Midbrain (tissue), 1 donor: Measurements from ENCODE around the gene STAM.
A peak's percentile ranks its signal among the peaks of the same experiment; 100 is the strongest.
"Not testable (repeated sequence)": the region's sequence is repeated elsewhere in the genome, so short reads cannot be mapped to it uniquely, and the experiment has no call there.

Experiments used
- DNase-seq: peaks from one replicate; lab custom pipeline; 2025; lab: John Stamatoyannopoulos, UW

STAM gene

DNA sequence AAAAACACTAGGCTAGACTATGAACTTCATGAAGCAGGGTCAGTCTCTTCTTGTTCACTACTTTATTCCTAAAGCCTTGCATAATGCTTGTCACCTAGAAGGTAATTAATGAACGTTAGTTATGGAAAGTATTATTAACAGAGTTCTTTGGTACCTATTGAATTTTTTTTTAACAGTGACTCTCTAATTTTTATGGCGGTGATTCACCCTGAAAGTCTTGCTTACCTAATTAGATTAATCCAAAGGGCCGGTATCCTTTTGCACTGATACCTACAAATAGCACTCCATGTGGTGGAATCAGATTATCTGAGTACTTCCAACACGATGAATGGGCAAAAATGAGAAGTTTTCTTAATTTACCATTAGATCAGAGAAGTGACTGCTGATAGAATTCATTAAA lies 31.7 kb downstream of the STAM start:
- no peak for DNase-seq

DNA sequence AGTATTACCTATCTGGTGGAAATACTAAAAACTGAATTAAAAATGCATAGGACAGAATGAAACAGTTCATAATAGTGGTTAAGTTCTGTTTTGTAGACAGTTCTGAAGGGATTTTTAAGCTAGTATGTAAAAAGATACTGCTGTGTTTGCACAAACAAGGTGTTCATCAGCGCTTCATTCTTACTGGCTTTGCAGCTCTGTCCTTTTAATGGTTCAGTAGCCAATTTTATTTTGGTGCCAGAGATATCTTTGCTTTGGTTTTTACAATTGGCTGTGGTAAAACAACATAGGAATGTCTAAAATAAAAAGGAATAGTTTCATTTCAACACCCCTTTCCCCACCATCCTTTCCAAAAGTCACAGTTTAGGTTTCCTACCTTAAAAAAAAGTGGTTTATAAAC lies 33.0 kb downstream of the STAM start:
- no peak for DNase-seq

DNA sequence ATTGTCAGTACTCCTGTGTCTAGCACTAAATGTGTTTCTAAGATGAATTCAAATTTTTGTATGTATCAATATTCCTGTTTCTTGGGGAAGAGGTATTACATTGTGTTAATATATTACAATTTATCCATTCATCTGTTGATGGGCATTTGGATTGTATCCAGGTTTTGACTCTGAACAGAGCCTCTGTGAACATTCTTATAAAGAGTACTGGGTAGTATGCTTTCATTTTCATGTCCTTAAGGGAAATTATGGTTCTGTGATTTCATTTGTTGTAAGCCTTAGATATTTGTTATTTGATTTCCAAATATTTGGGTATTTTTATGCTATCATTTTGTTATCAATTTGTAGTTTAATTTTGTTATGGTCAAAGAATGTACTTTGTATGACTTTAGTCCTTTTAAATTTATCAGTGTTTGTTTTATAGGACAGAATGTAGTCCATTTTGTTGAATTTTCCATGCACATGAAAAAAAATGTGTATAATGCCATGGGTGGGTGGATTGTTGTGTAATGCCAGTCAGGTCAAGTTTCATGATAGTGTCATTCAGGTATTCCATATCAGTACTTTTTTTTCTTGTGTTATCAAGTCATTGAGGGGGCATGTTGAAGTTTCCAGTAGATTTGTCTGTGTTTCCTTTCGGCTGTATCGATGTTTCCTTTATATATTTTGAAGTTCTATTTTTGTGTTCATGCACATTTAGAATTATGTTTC lies 38.4 kb downstream of the STAM start:
- DNase-seq, result peak; percentile 14

DNA sequence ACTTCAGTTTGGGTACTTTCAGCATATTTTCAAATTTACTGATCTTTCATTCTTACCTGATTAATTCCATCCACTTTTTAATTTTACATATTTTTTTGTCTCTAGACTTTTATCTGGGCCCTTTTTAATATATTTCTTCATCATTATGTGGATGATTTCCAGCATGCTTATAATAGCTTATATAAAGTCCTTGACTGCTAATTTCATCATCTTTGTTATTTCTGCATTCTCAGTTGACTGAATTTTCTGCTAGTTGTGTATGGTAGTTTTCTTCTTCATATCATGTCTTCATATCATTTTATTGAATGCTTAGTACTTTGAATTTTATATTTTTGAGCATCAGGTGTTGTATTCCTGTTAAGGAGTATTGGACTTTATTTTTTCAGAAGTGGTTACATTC lies 39.6 kb downstream of the STAM start:
- DNase-seq, result no peak

DNA sequence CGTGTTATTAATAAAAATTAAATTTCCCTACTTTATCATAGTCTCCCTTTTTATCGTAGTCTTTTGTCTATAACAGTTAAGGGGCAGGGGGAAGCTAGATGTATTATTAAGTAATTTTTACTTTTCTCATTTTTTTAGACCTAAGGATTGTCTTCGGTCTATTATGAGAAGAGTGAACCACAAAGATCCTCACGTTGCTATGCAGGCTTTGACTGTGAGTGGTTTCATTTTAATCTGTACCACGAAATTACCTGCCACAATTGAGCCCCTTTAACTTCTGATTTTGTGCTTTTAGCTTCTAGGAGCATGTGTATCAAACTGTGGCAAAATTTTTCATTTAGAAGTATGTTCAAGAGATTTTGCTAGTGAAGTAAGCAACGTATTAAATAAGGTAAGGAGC lies 40.6 kb downstream of the STAM start:
- DNase-seq, result no peak

DNA sequence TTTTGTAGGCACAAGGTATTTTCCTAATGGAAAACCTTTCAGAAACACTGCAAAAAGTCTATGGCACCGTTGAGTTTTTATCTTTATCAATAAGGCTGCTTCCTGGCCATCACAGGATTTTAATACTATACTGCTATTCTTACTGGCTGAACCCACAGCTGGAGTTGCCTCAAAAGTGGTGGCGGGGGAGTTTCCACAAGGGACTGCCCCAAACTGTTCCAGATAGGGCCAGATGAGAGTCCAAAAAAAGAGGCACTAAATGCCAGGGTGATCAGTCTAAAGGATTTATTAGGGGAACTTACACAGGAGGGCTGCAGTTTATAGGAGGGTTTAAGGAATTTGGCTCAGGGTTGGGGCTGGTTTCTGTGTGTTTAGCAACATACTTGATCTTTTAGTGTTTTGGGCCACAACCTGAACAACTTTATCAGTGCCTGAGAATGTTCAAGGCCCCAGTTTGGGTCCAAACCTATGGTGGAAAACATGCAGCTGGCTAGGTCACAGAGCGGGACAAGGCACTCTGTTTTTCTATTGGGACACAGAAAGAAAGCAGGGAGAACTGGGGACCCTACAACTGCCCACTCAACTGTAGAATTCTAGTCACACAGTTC lies 41.4 kb downstream of the STAM start:
- DNase-seq, result no peak

DNA sequence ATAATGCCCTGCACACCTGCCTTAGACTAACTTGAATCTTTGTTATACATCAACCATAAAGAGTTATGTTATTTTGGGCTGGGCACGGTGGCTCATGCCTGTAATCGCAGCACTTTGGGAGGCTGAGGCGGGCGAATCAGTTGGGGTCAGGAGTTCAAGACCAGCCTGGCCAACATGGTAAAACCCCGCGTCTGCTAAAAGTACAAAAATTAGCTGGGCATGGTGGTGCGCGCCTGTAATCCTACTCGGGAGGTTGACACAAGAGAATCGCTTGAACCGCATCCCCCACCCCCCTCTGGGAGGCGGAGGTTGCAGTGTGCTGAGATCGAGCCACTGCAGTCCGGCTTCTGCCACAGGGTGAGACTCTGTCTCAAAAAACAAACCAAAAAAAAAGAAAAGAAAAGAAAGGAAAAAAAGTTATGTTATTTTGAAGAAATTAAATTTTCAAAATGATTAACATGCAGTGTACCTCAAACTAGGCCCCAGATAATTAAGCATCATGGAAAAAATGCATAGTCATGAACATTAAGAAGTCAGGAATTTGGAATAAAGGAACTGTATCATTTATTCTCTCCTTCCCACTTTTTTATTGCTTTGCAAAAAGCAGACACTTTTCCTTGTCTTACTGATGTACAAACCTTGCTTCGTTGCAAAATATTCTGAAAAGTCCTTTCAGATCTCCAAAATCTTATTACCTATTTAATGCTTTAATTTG lies 43.3 kb downstream of the STAM start:
- no peak for DNase-seq

DNA sequence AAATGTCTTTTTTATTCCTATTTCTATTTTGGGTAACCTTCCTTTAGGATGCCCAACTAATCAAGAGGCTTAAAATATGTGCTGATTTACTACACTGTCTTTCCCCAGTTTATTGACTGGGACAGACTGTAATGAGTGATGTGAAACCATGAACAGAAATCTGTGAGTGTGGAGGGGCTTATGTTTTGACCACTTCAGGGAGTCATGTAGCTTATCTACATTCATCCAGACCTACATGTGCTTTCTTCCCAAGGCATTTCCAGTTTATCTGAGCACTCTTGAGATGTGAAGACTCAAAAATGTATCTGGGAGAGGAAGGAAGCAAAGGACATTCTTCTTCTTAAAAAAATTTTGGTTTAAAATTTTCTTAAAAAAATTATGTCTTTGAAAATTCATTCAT lies 45.2 kb downstream of the STAM start:
- DNase-seq, result no peak

DNA sequence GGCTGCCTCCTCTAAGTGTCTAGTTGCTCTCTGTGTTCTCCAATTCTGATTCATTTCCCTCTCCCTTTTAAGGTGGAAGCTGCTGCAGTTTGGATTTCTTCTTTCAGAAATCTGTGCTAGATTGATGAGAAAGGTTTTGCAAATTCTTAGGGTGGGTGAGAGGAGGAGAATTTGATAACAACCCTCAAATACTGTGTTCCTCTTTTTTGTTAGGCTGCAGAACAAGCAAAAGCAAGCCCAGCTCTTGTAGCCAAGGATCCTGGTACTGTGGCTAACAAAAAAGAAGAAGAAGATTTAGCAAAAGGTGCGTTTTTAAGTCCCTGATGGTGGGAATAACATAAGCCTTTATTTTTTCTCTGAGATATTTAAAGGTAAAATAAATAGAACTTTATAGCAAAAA lies 49.1 kb downstream of the STAM start:
- DNase-seq, result no peak

DNA sequence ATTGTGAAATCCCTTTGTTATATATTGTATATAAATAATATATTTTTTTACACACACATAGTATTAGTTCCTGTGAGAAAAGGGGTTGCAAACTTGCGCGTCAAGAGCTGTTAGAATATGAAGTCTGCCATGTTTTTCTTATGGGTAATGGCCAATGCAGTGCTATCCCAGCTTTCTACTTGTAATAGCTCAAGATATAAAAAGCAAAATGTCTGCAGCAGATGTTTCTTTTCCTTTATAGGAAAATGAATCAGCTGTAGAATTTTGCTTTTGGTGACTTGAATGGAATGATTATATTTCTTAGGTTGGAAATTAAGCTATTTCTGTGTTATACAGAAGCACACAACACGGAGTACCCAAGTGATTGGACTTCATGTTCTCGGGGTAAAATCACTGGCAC lies 54.7 kb downstream of the STAM start:
- no peak for DNase-seq

DNA sequence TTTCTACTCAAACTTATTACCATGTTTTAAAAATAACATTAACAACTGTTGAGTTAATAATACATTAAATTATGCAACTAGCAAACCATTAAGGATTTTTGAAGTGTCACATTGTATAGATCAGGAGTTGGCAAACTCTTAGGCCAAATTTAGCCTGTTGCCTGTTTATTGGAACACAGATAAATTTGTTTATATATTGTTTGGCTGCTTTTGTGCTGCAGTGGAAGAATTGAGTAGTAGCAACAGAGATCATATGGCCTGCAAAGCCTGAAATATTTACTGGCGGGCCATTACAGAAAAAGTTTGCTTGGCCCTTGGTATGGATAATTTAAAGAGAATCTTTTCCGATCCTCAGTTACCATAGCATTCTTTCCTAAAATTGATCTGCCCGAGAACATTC lies 57.4 kb downstream of the STAM start:
- no peak for DNase-seq

DNA sequence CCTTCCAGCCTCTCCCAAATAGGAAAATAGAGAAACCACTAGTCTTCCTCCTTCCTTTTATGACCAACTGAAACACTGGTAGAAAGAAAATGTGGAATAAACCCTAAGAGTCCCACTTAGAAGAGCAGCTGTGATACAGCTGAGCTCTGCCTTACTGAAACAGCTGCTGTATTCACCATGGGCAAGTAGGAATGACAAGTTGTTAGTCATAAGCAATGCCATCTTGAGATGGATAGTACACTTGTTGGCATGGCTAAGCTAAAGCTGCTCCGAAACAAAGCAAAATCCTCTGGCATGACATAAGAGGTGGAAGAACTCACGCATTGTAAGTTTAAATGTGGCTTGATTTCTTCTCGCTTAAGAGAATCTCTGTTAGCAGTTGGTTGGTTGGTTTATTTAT lies 59.8 kb downstream of the STAM start:
- no peak for DNase-seq

DNA sequence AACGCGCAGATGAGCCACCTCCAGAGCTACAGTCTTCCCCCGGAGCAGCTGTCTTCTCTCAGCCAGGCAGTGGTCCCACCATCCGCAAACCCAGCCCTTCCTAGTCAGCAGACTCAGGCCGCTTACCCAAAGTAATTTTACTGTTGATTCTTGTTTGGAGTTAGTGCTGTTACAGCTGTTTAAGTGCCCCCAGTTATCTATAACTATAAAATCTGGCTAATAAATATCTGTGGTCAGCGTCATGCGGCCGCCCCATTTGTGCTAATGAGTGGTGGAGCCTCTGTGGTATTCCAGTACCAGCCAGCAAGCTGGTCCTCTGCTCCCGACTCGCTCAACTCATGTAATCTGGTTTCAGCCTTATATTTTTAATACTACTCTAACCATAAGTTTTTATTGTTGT lies 64.9 kb downstream of the STAM start:
- DNase-seq, result no peak

DNA sequence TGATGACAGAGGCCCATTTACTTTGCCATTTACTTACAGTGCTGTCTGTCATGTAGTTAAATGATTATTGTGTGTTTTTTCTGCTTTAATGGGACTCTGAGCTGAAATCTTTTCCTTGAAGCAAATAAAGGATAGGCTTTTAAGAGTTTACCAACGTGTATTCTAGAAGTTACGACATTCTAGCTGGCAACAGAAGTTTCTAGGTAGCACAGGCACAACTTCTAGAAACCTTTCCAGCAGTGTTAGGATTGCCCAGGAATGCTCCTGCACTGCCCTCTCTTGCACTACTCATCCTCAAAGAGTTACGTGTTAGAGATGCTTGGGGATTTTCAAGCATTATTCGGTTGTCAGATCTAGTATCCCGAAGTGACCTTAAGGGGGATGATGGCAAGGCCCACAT lies 65.5 kb downstream of the STAM start:
- DNase-seq, result no peak

DNA sequence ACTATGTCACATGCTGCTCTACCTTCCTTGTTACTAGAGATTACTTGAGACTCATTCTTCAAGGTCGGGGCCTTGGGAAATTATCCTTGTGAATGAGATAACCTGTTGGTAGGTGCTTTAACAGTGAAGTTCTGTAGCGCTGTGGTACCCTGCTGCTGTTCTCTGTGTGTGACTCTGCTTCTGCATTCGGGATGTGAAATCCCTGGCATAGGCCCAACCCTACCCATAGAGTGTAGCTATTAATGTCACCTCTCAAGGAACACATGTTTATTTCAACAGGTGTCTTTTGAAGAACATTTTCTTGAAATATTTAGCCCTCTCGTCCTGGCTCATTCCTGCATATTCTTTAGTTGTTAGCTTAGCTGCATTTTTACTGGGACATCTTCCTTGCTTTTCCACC lies 66.2 kb downstream of the STAM start:
- no peak for DNase-seq

DNA sequence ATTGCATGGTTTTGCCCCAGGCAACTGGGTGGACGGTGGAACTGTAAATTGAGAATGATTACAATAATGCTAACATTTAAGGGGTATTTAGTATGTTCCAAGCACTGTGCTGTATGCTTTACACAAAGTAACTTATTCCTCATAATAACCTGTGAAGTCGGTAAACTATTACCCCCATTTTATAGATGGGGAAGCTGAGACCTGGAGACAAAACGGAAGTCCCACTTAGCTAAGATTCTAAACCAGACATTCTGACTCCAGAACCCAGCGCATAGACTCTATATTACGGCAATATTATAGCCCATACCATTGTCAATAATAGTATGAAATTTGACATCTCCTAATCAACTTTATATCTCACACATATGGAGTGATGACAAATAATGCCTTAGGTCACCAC lies 68.1 kb downstream of the STAM start:
- DNase-seq, result no peak

DNA sequence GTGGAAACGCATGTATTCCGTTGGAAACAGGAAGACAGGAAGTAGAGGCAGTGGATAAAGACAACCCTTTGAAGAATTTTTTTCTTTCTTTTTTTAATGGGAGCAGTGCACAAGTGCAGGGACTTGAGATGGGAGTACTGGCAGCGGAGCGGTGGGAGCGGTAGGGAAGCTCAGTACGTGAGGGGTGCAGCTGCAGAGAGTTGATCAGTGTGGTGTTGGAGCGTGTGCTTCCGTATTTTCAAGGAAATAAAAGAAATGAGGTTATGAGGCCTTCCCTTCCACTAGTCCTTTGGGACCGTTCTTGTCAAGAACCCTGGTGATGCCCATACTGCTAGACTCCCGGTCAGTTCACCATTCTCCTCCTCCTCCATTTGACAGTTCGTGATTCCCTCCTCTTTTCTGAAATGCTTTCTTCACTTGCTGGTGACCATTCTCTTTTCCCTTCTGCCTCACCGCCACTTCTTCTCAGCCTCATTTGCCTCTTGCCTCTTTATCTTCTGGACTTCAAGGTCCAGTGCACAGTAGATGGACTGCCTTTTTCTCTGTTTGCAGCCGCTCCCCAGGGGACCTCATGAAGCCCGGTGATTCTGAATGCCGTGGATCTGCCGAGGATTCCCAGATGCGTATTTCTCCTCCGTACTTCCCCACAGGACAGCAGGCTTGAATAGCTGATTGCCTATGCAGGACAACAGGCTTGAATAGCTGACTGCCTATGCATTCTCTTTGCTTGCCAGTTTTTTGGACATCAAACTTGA lies 68.9 kb downstream of the STAM start:
- peak; percentile 12 for DNase-seq

DNA sequence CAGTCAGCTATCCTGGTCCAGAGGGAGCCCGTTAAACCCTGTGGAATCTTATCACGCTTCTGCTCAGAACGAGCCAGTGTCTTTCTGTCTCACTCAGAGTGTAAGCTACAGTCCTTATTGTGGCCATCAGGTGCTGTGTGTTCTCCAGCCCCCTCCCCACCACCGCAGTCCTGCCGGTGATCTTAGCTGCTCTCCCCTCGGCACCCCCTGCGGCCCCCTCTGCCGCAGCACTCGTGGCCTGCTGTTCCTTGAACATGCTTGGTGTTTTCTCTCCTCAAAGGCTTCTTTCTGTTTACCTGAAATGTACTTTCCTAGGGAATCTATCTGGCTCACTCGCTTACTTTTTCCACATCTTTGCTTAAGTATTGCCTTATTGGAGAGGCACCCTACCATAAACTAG lies 69.8 kb downstream of the STAM start:
- no peak for DNase-seq

DNA sequence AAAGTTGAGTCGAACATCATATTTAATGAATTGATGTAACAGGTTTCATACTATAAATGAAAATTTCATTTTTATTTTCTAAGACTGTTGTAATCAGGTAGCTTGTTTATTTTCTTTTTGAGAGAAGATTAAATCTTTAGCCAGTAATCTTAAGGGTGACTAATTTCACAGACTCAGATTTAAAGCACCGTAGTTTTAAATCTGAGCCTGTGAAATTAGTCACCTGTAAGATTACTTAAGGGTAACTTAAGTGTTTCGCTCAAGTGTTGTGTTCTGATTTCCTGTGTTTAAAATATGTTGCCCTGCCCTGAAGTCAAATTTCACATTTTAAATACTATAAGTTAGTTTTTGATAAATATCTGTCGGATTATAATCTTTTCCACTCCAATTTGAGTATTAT lies 72.2 kb downstream of the STAM start:
- no peak for DNase-seq

DNA sequence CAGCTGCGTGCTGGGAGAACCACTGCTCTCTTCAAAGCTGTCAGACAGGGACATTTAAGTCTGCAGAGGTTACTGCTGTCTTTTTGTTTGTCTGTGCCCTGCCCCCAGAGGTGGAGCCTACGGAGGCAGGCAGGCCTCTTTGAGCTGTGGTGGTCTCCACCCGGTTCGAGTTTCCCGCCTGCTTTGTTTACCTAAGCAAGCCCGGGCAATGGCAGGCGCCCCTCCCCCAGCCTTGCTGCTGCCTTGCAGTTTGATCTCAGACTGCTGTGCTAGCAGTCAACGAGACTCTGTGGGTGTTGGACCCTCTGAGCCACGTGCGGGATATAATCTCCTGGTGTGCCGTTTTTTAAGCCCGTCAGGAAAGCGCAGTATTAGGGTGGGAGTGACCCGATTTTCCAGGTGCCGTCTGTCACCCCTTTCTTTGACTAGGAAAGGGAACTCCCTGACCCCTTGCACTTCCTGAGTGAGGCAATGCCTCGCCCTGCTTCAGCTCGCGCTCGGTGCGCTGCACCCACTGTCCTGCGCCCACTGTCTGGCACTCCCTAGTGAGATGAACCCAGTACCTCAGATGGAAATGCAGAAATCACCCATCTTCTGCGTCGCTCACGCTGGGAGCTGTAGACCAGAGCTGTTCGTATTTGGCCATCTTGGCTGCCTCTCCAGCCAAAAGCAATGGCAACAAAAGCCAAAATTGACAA lies 78.5 kb downstream of the STAM start:
- not testable (repeated sequence) for DNase-seq

DNA sequence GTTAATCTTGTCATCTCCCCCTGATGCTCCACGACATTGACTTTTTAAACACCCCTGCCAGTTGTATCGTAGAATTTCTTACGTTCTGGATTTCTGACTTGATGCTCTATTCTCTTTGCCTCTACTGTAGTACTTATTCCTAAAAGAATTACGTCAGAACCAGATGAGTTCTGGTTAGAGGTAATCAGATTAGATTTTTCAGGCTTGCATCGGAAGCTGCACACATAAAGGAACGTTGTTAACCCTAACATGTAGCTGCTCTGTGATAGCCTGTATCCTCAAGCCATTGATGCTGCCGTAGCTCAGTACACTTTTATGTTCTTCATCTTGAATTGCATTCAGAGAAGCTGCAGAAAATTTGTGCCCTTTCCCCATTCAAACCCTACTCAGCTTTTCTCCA lies 81.8 kb downstream of the STAM start:
- DNase-seq, result no peak

DNA sequence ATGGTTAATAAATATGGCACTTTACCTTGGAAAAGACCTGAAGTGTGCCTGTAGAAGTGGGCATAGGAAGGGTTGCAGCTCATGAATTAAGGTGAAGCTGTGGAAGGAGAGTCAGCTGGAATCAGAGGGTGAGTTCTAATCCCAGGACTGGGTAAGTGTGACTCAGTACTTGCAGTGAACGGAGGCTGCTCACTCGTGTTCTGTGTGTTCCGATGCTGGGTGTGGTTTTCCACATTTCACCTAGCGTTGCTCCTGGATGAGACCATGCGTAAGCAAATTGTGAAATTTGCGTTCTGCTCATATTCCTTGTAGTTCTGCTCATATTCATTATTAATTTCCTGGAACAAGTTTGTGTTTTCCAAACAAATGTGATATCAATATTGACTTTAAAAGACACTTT lies 85.7 kb downstream of the STAM start:
- DNase-seq, result no peak
